Measurements from ENCODE around the gene USP22. TPM values are rescaled to one million over a fixed set of nuclear protein-coding genes. Genes with fewer than 3 reads are reported as not detected.

Gene USP22
- total and polyA plus RNA-seq, 2 experiments from 2014 or later: 68.9 to 296 TPM

- TF ChIP-seq ZNF462 (CRISPR knock-in tag; IDR thresholded peaks at IDR 0.05): no peak
- TF ChIP-seq REST (IDR thresholded peaks at IDR 0.05; ENCODE audit: unreplicated experiment): no peak
- no peak for TF ChIP-seq STAT1 (IDR thresholded peaks at IDR 0.05; ENCODE audit: unreplicated experiment)
- no peak for TF ChIP-seq ZNF114 (CRISPR knock-in tag; IDR thresholded peaks at IDR 0.05)
These were observed 18.5 kb upstream of the USP22 start (continued) for GRCh38 chr17:21061158-21061835.

- Histone ChIP-seq H3K79me2 (replicated peaks; ENCODE audit: insufficient read depth) (no peaks in the 10 kb centered on the region), H3K4me2 (no peak overlapping the region), H3F3A (replicated peaks; ENCODE audit: low read depth) (no peaks in the 10 kb centered on the region), H3K27ac (ENCODE audit: low read depth) (no peak overlapping the region), H3K4me3 (no peak overlapping the region), H3K36me3 (ENCODE audit: insufficient read depth) (no peaks in the 10 kb centered on the region), H2AFZ (no peak overlapping the region), H3K4me1 (ENCODE audit: insufficient read depth) (no peaks in the 10 kb centered on the region), H3K9me2 (ENCODE audit: insufficient read depth) (no peaks in the 10 kb centered on the region), H4K20me1 (replicated peaks; ENCODE audit: insufficient read depth) (no peaks in the 10 kb centered on the region), H3K27me3 (ENCODE audit: insufficient read depth) (no peaks in the 10 kb centered on the region)
- Mint-ChIP-seq H3K9me3 (no peaks in the 10 kb centered on the region), H3K27ac (no peak overlapping the region), H3K4me3 (no peak overlapping the region), H3K27me3 (ENCODE audit: insufficient read depth, low read depth, poor library complexity) (peaks cover 2% of the 10 kb centered on the region), H3K4me1 (peaks cover 5% of the 10 kb centered on the region; the same call in 2 of the 3 replicates), H3K36me3 (ENCODE audit: low read depth) (no peaks in the 10 kb centered on the region)
- no peak for DNase-seq (ENCODE audit: low spot score)
- no peak for ATAC-seq
- TF ChIP-seq JUNB (IDR thresholded peaks at IDR 0.05; ENCODE audit: unreplicated experiment) (no peak), STAT1 (IDR thresholded peaks at IDR 0.05; ENCODE audit: unreplicated experiment) (no peak), CREB1 (CRISPR knock-in tag; IDR thresholded peaks at IDR 0.05; ENCODE audit: low read depth) (no peak), EZH2 (IDR thresholded peaks at IDR 0.05; ENCODE audit: low read depth, unreplicated experiment) (no peak), ETS1 (IDR thresholded peaks at IDR 0.05) (no peak), POLR2AphosphoS5 (IDR thresholded peaks at IDR 0.05; ENCODE audit: low read depth) (no peak), NANOG (IDR thresholded peaks at IDR 0.05; ENCODE audit: borderline replicate concordance) (no peak)
These were observed 16.9 kb upstream of the USP22 start for GRCh38 chr17:21059761-21060160.

All from GM23338 (cell line).